Upper lobe of right lung (tissue), 1 donor: ENCODE data around the gene SDCCAG8. TPM values are rescaled to one million over a fixed set of nuclear protein-coding genes. Genes with fewer than 3 reads are reported as not detected.
"Not testable (repeated sequence)": the region's sequence is repeated elsewhere in the genome, so short reads cannot be mapped to it uniquely, and the experiment has no call there.

Source experiments
- ATAC-seq: fragments of 200-7000 bp; cut with Tn5 transposase; one replicate; pipeline ENCODE4 v1.9.1; 2020; ENCODE audit warnings: mild to moderate bottlenecking, moderate library complexity
- DNase-seq: peaks from one replicate; pipeline ENCODE4 v3.0.0-alpha.2; 2020
- H3K27ac ChIP-seq: fragments of 200-600 bp; one replicate; pipeline ENCODE4 v1.8.0; 2022
- H3K27me3 ChIP-seq: fragments of 200-600 bp; one replicate; pipeline ENCODE4 v1.8.0; 2022; ENCODE audit warnings: mild to moderate bottlenecking
- H3K36me3 ChIP-seq: fragments of 200-600 bp; one replicate; pipeline ENCODE4 v1.8.0; 2022
- H3K4me1 ChIP-seq: fragments of 200-600 bp; one replicate; pipeline ENCODE4 v1.8.0; 2022
- H3K4me3 ChIP-seq: fragments of 200-600 bp; one replicate; pipeline ENCODE4 v1.8.0; 2022; ENCODE audit warnings: mild to moderate bottlenecking
- H3K9me3 ChIP-seq: fragments of 200-600 bp; one replicate; pipeline ENCODE4 v1.8.0; 2022
- intact Hi-C: fragments of 100-400 bp; cut with DNase I; formaldehyde crosslinking; loops from one replicate; pipeline ENCODE4 v1.11.0; 2022
- long read RNA-seq: library from polyadenylated mRNA; unstranded; transcript quantifications from one replicate; pipeline ENCODE4 v2.0.0, GENCODE V29; 2021
- total RNA-seq: library from RNA; stranded (reverse); fragmentation: NEBNext Ultra II Directional; extraction: Animal tissue kit (Norgen Biotek cat#: 25700); gene quantifications from one replicate; pipeline ENCODE4 v1.2.1, GENCODE V29; 2021
- TF ChIP-seq, protein P1 (sequence below): fragments of 200-600 bp; IDR thresholded peaks from one replicate; pipeline ENCODE4 v1.8.0; 2022; ENCODE audit warnings: antibody characterized with exemption
- donor health status: DM: no; HTN: yes; CAD: no; lungs with severe emphysema.

SDCCAG8 gene
- total RNA-seq = 71.9 TPM
- long read RNA-seq, transcript SDCCAG8-201 (18 exons, 2,567 nt) = major isoform, 11 of 71 reads
- long read RNA-seq, partial matches to known transcripts = 6 of 71 reads
- long read RNA-seq, other reads (novel, unspliced or antisense) = 54 of 71 reads

DNA sequence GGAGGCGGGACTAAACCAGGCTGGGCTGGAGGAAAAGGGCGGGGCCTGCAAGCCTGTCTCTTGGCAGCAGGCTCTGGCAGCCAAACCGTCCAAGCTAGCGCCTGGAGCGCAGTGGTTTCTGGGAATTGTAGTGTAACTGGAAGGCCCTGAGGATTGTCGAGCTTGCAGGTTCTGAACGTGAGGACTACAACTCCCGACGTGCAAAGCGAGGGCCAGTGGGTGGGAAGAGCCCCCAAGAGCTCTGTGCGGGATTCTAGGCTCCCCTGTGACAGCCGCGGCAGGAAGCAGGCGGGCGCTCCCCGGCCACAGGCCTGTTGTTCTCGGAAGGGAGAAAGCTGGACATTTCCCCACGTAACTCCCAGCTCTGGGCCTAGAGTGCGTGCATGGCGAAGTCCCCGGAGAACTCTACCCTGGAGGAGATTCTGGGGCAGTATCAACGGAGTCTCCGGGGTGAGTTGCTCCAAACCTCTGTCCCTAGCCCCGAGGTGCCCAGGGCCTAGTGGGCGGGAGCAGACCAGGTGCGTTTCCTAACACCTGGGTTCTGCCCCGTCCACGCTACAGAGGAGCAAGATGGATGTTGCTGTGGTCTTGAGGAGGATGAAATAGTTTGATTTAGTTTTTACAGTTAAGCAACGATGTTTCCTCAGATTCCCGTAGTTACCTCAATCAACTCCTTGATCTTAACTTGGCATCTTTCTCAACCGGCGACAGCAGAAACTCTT, at the start of gene SDCCAG8:
SDCCAG8 (plus strand) TSS at position 251 of the 722 bp plus-strand sequence; CDS start at position 384, 133 bp downstream.
- H3K4me1 ChIP-seq = peaks cover 23% of the 10 kb centered on the region
- TF ChIP-seq, protein P1, sequence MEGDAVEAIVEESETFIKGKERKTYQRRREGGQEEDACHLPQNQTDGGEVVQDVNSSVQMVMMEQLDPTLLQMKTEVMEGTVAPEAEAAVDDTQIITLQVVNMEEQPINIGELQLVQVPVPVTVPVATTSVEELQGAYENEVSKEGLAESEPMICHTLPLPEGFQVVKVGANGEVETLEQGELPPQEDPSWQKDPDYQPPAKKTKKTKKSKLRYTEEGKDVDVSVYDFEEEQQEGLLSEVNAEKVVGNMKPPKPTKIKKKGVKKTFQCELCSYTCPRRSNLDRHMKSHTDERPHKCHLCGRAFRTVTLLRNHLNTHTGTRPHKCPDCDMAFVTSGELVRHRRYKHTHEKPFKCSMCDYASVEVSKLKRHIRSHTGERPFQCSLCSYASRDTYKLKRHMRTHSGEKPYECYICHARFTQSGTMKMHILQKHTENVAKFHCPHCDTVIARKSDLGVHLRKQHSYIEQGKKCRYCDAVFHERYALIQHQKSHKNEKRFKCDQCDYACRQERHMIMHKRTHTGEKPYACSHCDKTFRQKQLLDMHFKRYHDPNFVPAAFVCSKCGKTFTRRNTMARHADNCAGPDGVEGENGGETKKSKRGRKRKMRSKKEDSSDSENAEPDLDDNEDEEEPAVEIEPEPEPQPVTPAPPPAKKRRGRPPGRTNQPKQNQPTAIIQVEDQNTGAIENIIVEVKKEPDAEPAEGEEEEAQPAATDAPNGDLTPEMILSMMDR = no peak

DNA sequence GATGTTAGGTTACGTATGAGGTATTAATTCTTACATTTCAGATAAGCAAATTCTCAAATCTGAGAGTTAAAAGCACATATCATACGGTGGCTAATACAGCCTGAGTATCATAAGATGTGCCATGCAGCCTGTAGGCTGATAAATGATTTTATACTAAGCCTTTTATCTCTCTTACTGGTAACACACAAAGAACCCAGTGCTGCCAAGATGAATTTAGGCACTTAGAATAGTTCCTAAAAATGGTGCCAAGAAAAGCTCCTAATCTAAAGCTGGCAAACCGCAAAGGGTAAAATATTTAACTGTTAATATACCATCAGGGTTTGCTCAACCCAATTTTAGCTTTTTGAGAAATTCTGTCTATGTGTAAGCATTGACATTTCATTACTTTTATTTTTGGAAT, 43.9 kb upstream of the SDCCAG8 start:
- H3K36me3 ChIP-seq, DNase-seq, H3K4me3 ChIP-seq, H3K4me1 ChIP-seq, intact Hi-C loops, H3K27ac ChIP-seq, H3K9me3 ChIP-seq, ATAC-seq, H3K27me3 ChIP-seq: not testable (repeated sequence)

More for the DNA sequence above, at the start of gene SDCCAG8:
- H3K9me3 ChIP-seq = no peaks in the 10 kb centered on the region
- intact Hi-C loops = no loop called here
- H3K27ac ChIP-seq = peak within 1 kb of the TSS; percentile 96
- H3K36me3 ChIP-seq = no peaks in the 10 kb centered on the region
- ATAC-seq (peak; percentile 93), DNase-seq (peak; percentile 98)
- no peaks in the 10 kb centered on the region for H3K27me3 ChIP-seq
- H3K4me3 ChIP-seq = peak within 1 kb of the TSS; percentile 82

DNA sequence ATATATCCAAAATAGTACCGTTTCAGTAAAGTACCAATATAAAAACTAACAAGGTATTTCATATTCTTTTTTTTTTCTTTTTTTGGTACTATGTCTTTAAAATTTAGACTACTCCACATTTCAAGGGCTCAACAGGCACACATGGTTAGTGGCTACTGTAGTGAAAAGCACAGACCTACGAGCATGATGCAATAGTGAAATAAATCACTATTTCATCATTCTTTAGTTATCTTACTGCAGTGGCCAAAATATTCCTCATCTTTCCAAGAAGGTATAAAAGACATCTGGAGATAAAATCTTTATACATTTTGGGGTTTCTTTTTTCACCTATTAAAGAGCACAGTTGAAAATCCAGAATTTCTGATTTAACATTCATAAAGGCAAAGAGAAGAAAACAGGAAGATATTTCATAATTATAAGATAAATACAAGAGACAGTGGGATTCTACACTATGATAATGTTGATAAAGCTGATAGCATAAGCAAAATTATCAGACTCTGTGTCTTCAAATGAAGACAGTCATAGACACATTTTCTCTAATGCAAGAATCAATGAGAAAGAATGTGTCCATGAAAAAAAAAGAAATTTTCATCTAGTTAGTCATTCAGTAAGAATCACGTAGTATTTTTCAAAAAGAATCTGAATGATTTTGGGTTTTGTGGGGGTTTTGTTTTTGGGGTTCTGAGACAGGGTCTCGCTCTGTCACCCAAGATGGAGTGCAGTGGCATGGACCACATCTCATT, 42.6 kb upstream of the SDCCAG8 start:
- intact Hi-C loops = no loop called here
- DNase-seq (no peak), ATAC-seq (peak; percentile 70)
- Histone ChIP-seq H3K9me3 (no peaks in the 10 kb centered on the region), H3K36me3 (peaks cover 9% of the 10 kb centered on the region), H3K27me3 (no peaks in the 10 kb centered on the region), H3K4me1 (peaks cover 3% of the 10 kb centered on the region), H3K4me3 (no peak overlapping the region), H3K27ac (no peak overlapping the region)
- TF ChIP-seq, protein P1 = no peak

DNA sequence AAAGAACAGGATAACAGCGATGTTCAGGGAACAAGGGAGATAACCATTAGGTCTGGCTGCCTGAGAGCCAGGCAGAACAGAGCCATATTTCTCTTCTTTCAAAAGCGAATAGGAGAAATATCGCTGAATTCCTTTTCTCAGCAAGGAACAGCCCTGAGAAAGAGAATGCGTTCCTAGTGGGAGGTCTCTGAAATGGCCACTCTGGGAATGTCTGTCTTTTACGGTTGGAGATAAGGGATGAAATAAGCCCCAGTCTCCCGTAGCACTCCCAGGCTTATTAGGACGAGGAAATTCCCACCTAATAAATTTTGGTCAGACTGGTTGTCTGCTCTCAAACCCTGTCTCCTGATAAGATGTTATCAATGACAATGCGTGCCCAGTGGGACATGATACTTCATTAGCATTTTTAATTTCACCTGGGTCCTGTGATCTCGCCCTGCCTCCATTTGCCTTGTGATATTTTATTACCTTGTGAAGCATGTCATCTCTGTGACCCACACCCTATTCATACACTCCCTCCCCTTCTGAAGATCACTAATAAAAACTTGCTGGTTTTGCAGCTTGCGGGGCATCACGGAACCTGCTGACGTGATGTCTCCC, 40.5 kb upstream of the SDCCAG8 start:
- H3K4me3 ChIP-seq, DNase-seq, H3K4me1 ChIP-seq, H3K27me3 ChIP-seq, intact Hi-C loops, H3K27ac ChIP-seq, ATAC-seq, H3K9me3 ChIP-seq: not testable (repeated sequence)
- H3K36me3 ChIP-seq = peaks cover 14% of the 10 kb centered on the region

DNA sequence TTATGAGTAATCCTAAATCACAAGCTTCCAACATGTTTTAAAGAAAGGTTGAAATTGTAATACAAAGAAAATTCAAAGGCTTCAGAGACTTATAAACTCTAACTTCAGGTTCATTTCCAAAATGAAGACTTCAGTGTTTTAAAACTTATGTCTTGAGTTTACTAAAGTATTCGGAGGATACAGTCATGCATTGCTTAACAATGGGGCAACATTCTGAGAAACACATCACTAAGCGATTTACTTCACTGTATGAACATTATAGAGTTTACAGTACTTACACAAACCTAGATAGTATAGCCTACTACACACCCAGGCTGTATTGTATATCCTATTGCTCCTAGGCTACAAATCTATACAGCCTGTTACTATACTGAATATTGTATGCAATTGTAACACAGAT, 39.1 kb upstream of the SDCCAG8 start:
- no peak for ATAC-seq
- intact Hi-C loops = no loop called here
- no peaks in the 10 kb centered on the region for H3K9me3 ChIP-seq

DNA sequence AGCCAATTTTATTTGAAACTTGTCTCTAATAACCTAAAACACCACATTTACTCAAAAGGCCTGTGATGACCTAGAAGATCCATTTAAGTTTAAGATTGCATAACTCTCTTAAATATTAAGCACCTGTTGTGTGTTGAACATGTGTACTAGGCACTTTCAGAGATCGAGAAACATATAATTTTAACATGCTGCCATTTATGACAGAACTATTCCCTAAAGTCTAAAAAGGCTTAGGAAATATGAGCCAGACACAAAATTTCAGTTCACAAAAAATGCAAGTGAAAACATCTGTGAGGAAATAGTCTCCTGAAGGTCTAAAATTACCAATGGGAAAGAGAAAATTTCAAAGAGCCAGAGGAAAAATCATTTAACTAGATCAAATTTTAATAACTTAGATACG, 38.5 kb upstream of the SDCCAG8 start:
- intact Hi-C loops = no loop called here
- DNase-seq (no peak), ATAC-seq (no peak)
- TF ChIP-seq, protein P1 = no peak
- Histone ChIP-seq H3K27me3 (no peaks in the 10 kb centered on the region), H3K4me3 (no peak overlapping the region), H3K27ac (no peak overlapping the region), H3K36me3 (peaks cover 29% of the 10 kb centered on the region), H3K4me1 (peaks cover 3% of the 10 kb centered on the region), H3K9me3 (no peaks in the 10 kb centered on the region)

More for the DNA sequence above, 39.1 kb upstream of the SDCCAG8 start:
- H3K4me1 ChIP-seq = peaks cover 3% of the 10 kb centered on the region
- DNase-seq = no peak
- peaks cover 24% of the 10 kb centered on the region for H3K36me3 ChIP-seq
- H3K27ac ChIP-seq = no peak overlapping the region
- H3K4me3 ChIP-seq = no peak overlapping the region
- TF ChIP-seq, protein P1 = no peak
- H3K27me3 ChIP-seq = no peaks in the 10 kb centered on the region
